ENCODE measurements around the gene SMURF2. TPM values are rescaled to one million over a fixed set of nuclear protein-coding genes. Genes with fewer than 3 reads are reported as not detected.

SMURF2 gene
- total and polyA plus RNA-seq, 5 donors = 4.7 to 27.2 (median 15.2) TPM

GRCh38 chr17:64630309-64631223, 31.5 kb downstream of the SMURF2 start:
- ATAC-seq = no peak
- WGBS = 94% methylated on average over 6 of the region's 6 CpGs
- Histone ChIP-seq H3K27ac (ENCODE audit: low read length) (no peak overlapping the region), H3K4me1 (ENCODE audit: control insufficient read depth, insufficient read depth, low read length) (peaks cover 4% of the 10 kb centered on the region), H3K9me3 (ENCODE audit: control insufficient read depth, low read length) (no peaks in the 10 kb centered on the region), H3K27me3 (ENCODE audit: control insufficient read depth, insufficient read depth) (no peaks in the 10 kb centered on the region), H3K4me3 (ENCODE audit: low read length) (no peak overlapping the region)
- intact Hi-C loops (cut with DNase I) = no loop called here
- no peak for DNase-seq

GRCh38 chr17:64628641-64629040, 33.5 kb downstream of the SMURF2 start:
- intact Hi-C loops (cut with DNase I) = no loop called here
- ATAC-seq (no peak), DNase-seq (no peak)

GRCh38 chr17:64627797-64628196, 34.3 kb downstream of the SMURF2 start:
- WGBS = 93% methylated on average over 5 of the region's 5 CpGs
- no peak for DNase-seq

More at GRCh38 chr17:64628641-64629040, 33.5 kb downstream of the SMURF2 start:
- WGBS = 86% methylated on average over 1 of the region's 1 CpG
- Histone ChIP-seq H3K27ac (ENCODE audit: low read length) (no peak overlapping the region), H3K27me3 (ENCODE audit: control insufficient read depth, insufficient read depth) (no peaks in the 10 kb centered on the region), H3K9me3 (ENCODE audit: control insufficient read depth, low read length) (no peaks in the 10 kb centered on the region), H3K4me1 (ENCODE audit: control insufficient read depth, insufficient read depth, low read length) (peaks cover 4% of the 10 kb centered on the region), H3K4me3 (ENCODE audit: low read length) (no peak overlapping the region)

GRCh38 chr17:64626827-64627226, 35.3 kb downstream of the SMURF2 start:
- intact Hi-C loops (cut with DNase I) = no loop called here
- Histone ChIP-seq H3K27ac (ENCODE audit: low read length) (no peak overlapping the region), H3K27me3 (ENCODE audit: control insufficient read depth, insufficient read depth) (no peaks in the 10 kb centered on the region), H3K9me3 (ENCODE audit: control insufficient read depth, low read length) (no peaks in the 10 kb centered on the region), H3K4me3 (ENCODE audit: low read length) (no peak overlapping the region), H3K4me1 (ENCODE audit: control insufficient read depth, insufficient read depth, low read length) (peaks cover 4% of the 10 kb centered on the region)
- ATAC-seq (no peak), DNase-seq (no peak)
- WGBS = 48% methylated on average over 3 of the region's 3 CpGs

More at GRCh38 chr17:64627797-64628196, 34.3 kb downstream of the SMURF2 start:
- intact Hi-C loops (cut with DNase I) = no loop called here
- Histone ChIP-seq H3K4me1 (ENCODE audit: control insufficient read depth, insufficient read depth, low read length) (peaks cover 4% of the 10 kb centered on the region), H3K9me3 (ENCODE audit: control insufficient read depth, low read length) (no peaks in the 10 kb centered on the region), H3K27ac (ENCODE audit: low read length) (no peak overlapping the region), H3K27me3 (ENCODE audit: control insufficient read depth, insufficient read depth) (no peaks in the 10 kb centered on the region), H3K4me3 (ENCODE audit: low read length) (no peak overlapping the region)
- ATAC-seq = no peak

- no peaks in the 10 kb centered on the region for H3K9me3 ChIP-seq (ENCODE audit: control insufficient read depth, low read length)
- DNase-seq = no peak
- no peak for ATAC-seq
- peaks cover 4% of the 10 kb centered on the region for H3K4me1 ChIP-seq (ENCODE audit: control insufficient read depth, insufficient read depth, low read length)
- H3K4me3 ChIP-seq (ENCODE audit: low read length) = no peak overlapping the region
- 72% methylated on average over 4 of the region's 4 CpGs for WGBS
- H3K27me3 ChIP-seq (ENCODE audit: control insufficient read depth, insufficient read depth) = no peaks in the 10 kb centered on the region
- intact Hi-C loops (cut with DNase I) = no loop called here
- no peak overlapping the region for H3K27ac ChIP-seq (ENCODE audit: low read length)
Observed at GRCh38 chr17:64625541-64625940, 36.6 kb downstream of the SMURF2 start.

GRCh38 chr17:64622931-64623654, 39.0 kb downstream of the SMURF2 start:
- no peaks in the 10 kb centered on the region for H3K9me3 ChIP-seq (ENCODE audit: control insufficient read depth, low read length)
- DNase-seq (no peak), ATAC-seq (peak; percentile 37 to 77)
- WGBS = 57% methylated on average over 4 of the region's 4 CpGs
- H3K4me1 ChIP-seq (ENCODE audit: control insufficient read depth, insufficient read depth, low read length) = peaks cover 3% of the 10 kb centered on the region
- intact Hi-C loops (cut with DNase I) = no loop called here
- H3K4me3 ChIP-seq (ENCODE audit: low read length) = no peak overlapping the region
- no peak overlapping the region for H3K27ac ChIP-seq (ENCODE audit: low read length)
- no peaks in the 10 kb centered on the region for H3K27me3 ChIP-seq (ENCODE audit: control insufficient read depth, insufficient read depth)

GRCh38 chr17:64621772-64622171, 40.3 kb downstream of the SMURF2 start:
- H3K27ac ChIP-seq (ENCODE audit: low read length) = no peak overlapping the region
- ATAC-seq = no peak
- no peaks in the 10 kb centered on the region for H3K9me3 ChIP-seq (ENCODE audit: control insufficient read depth, low read length)
- H3K27me3 ChIP-seq (ENCODE audit: control insufficient read depth, insufficient read depth) = no peaks in the 10 kb centered on the region
- no peak for DNase-seq
- 98% methylated on average over 6 of the region's 6 CpGs for WGBS
- H3K4me3 ChIP-seq (ENCODE audit: low read length) = no peak overlapping the region
- intact Hi-C loops (cut with DNase I) = no loop called here
- no peaks in the 10 kb centered on the region for H3K4me1 ChIP-seq (ENCODE audit: control insufficient read depth, insufficient read depth, low read length)

- DNase-seq = no peak
Observed at GRCh38 chr17:64618848-64619247, 43.3 kb downstream of the SMURF2 start.

GRCh38 chr17:64617125-64617780, 44.9 kb downstream of the SMURF2 start:
- H3K9me3 ChIP-seq (ENCODE audit: control insufficient read depth, low read length) = no peaks in the 10 kb centered on the region
- ATAC-seq = no peak
- intact Hi-C loops (cut with DNase I) = no loop called here
- no peak overlapping the region for H3K27ac ChIP-seq (ENCODE audit: low read length)
- no peak for DNase-seq
- H3K4me3 ChIP-seq (ENCODE audit: low read length) = no peak overlapping the region
- H3K4me1 ChIP-seq (ENCODE audit: control insufficient read depth, insufficient read depth, low read length) = peaks cover 4% of the 10 kb centered on the region
- no peaks in the 10 kb centered on the region for H3K27me3 ChIP-seq (ENCODE audit: control insufficient read depth, insufficient read depth)
- 90% methylated on average over 5 of the region's 5 CpGs for WGBS

More at GRCh38 chr17:64618848-64619247, 43.3 kb downstream of the SMURF2 start:
- Histone ChIP-seq H3K27ac (ENCODE audit: low read length) (no peak overlapping the region), H3K27me3 (ENCODE audit: control insufficient read depth, insufficient read depth) (no peaks in the 10 kb centered on the region), H3K4me1 (ENCODE audit: control insufficient read depth, insufficient read depth, low read length) (peaks cover 1% of the 10 kb centered on the region), H3K4me3 (ENCODE audit: low read length) (no peak overlapping the region), H3K9me3 (ENCODE audit: control insufficient read depth, low read length) (no peaks in the 10 kb centered on the region)
- WGBS = 96% methylated on average over 4 of the region's 4 CpGs
- ATAC-seq = no peak
- intact Hi-C loops (cut with DNase I) = no loop called here

GRCh38 chr17:64615028-64615677, 47.0 kb downstream of the SMURF2 start:
- ATAC-seq (peak; percentile 60 to 62), DNase-seq (no peak)
- Histone ChIP-seq H3K27ac (ENCODE audit: low read length) (no peak overlapping the region), H3K4me3 (ENCODE audit: low read length) (no peak overlapping the region), H3K4me1 (ENCODE audit: control insufficient read depth, insufficient read depth, low read length) (peaks cover 4% of the 10 kb centered on the region), H3K9me3 (ENCODE audit: control insufficient read depth, low read length) (no peaks in the 10 kb centered on the region), H3K27me3 (ENCODE audit: control insufficient read depth, insufficient read depth) (no peaks in the 10 kb centered on the region)
- intact Hi-C loops (cut with DNase I) = no loop called here
- WGBS = 24% methylated on average over 3 of the region's 3 CpGs

All from right cardiac atrium (tissue), 5 donors.